ENCODE data around the gene NUDT5. TPM values are rescaled to one million over a fixed set of nuclear protein-coding genes. Genes with fewer than 3 reads are reported as not detected.

Gene NUDT5
- total RNA-seq, 1 experiment from 2014 or later = 54.0 TPM

GRCh38 chr10:12198156-12198555 is 2.5 kb upstream of the NUDT5 start:
- TF ChIP-seq TCF7L2 (IDR thresholded peaks at IDR 0.05; ENCODE audit: low read depth, low read length) (no peak), REST (IDR thresholded peaks at IDR 0.05; ENCODE audit: insufficient read depth in 1 of 2, low read depth in 2 of 2, low read length in 1 of 2) (no peak), CTCF (IDR thresholded peaks at IDR 0.05) (no peak), SIN3A (IDR thresholded peaks at IDR 0.05; ENCODE audit: borderline replicate concordance, insufficient read depth, low read depth, low read length) (no peak), POLR2AphosphoS5 (IDR thresholded peaks at IDR 0.05; ENCODE audit: low read depth, low read length) (no peak)
- Histone ChIP-seq H3K36me3 (ENCODE audit: control insufficient read depth, insufficient read depth, low read length) (peaks cover 25% of the 10 kb centered on the region), H3K4me1 (ENCODE audit: control insufficient read depth, insufficient read depth, low read length) (peaks cover 4% of the 10 kb centered on the region), H3K4me3 (ENCODE audit: low read depth in 2 of 2, low read length in 2 of 2) (no peak overlapping the region), H3K9me3 (ENCODE audit: control insufficient read depth, insufficient read depth, low read depth, low read length) (no peaks in the 10 kb centered on the region), H3K27me3 (ENCODE audit: control insufficient read depth, insufficient read depth, low read length) (no peaks in the 10 kb centered on the region), H3K27ac (ENCODE audit: low read length) (no peak overlapping the region)
- intact Hi-C loops (cut with micrococcal nuclease; ENCODE audit: unreplicated experiment) (no loop called here), in situ Hi-C loops (cut with HindIII; ENCODE audit: low pct_unique_long_range_greater_than_20kb, low sequenced_read_pairs) (no loop called here)
- DNase-seq (ENCODE audit: low read depth, low spot score) = no peak
- ChIA-PET CTCF (no interaction called here), POLR2A (no interaction called here)
- no TSS peak for BruUV-seq (replicated peaks)
- no peak for ATAC-seq

GRCh38 chr10:12196531-12197211 is 980 bp upstream of the NUDT5 start:
- Histone ChIP-seq H3K27ac (ENCODE audit: low read length) (peak overlapping the region; percentile 95), H3K27me3 (ENCODE audit: control insufficient read depth, insufficient read depth, low read length) (no peaks in the 10 kb centered on the region), H3K36me3 (ENCODE audit: control insufficient read depth, insufficient read depth, low read length) (peaks cover 23% of the 10 kb centered on the region), H3K4me1 (ENCODE audit: control insufficient read depth, insufficient read depth, low read length) (peaks cover 4% of the 10 kb centered on the region), H3K4me3 (ENCODE audit: low read depth in 2 of 2, low read length in 2 of 2) (peak overlapping the region; percentile 89 to 96), H3K9me3 (ENCODE audit: control insufficient read depth, insufficient read depth, low read depth, low read length) (no peaks in the 10 kb centered on the region)
- CTCF ChIA-PET = no interaction called here
- BruUV-seq (replicated peaks) = TSS peak; percentile 80
- TF ChIP-seq TCF7L2 (IDR thresholded peaks at IDR 0.05; ENCODE audit: low read depth, low read length) = no peak
- no peak for TF ChIP-seq SIN3A (IDR thresholded peaks at IDR 0.05; ENCODE audit: borderline replicate concordance, insufficient read depth, low read depth, low read length)
- no peak for TF ChIP-seq REST (IDR thresholded peaks at IDR 0.05; ENCODE audit: insufficient read depth in 1 of 2, low read depth in 2 of 2, low read length in 1 of 2)
- TF ChIP-seq CTCF (IDR thresholded peaks at IDR 0.05) = no peak
- no peak for TF ChIP-seq POLR2AphosphoS5 (IDR thresholded peaks at IDR 0.05; ENCODE audit: low read depth, low read length)
- DNase-seq (ENCODE audit: low read depth, low spot score) (no peak), ATAC-seq (no peak)
- in situ Hi-C loops (cut with HindIII; ENCODE audit: low pct_unique_long_range_greater_than_20kb, low sequenced_read_pairs) = no loop called here
- POLR2A ChIA-PET = no interaction called here
- intact Hi-C loops (cut with micrococcal nuclease; ENCODE audit: unreplicated experiment) = no loop called here
